Urothelium cell line (cell line): ENCODE measurements around the gene NFKB2.

ENCODE experiments used
- DNase-seq: peaks from one replicate; pipeline ENCODE4 v3.0.0; 2011; ENCODE audit warnings: low spot score, mixed read lengths
- FAIRE-seq: peaks from 2 replicates; lab custom pipeline; 2011; peaks lifted over from hg19 to GRCh38; lab: Jason Lieb, UNC

The NFKB2 gene

GRCh38 chr10:102407425-102408130 is 12.1 kb downstream of the NFKB2 start:
- no peak for DNase-seq
- FAIRE-seq: no peak

GRCh38 chr10:102408131-102408727 is 12.7 kb downstream of the NFKB2 start:
- no peak for DNase-seq
- FAIRE-seq: peak; percentile 92

- FAIRE-seq (peak; percentile 91), DNase-seq (peak; percentile 75)
Observed at GRCh38 chr10:102408728-102409603, 13.5 kb downstream of the NFKB2 start.

GRCh38 chr10:102409604-102410428 is 14.3 kb downstream of the NFKB2 start:
- DNase-seq (no peak), FAIRE-seq (peak; percentile 58)

- DNase-seq (no peak), FAIRE-seq (no peak)
Observed at GRCh38 chr10:102410429-102411073, 15.0 kb downstream of the NFKB2 start.

- FAIRE-seq: peak; percentile 48
Observed at GRCh38 chr10:102411341-102412255, 16.1 kb downstream of the NFKB2 start.

GRCh38 chr10:102412293-102412692 is 16.8 kb downstream of the NFKB2 start:
- FAIRE-seq (no peak), DNase-seq (no peak)

More at GRCh38 chr10:102411341-102412255, 16.1 kb downstream of the NFKB2 start:
- DNase-seq: no peak

- peak; percentile 42 for FAIRE-seq
- no peak for DNase-seq
Observed at GRCh38 chr10:102413053-102413705, 17.7 kb downstream of the NFKB2 start.

GRCh38 chr10:102413806-102414561 is 18.5 kb downstream of the NFKB2 start:
- no peak for DNase-seq
- no peak for FAIRE-seq

GRCh38 chr10:102414749-102415148 is 19.2 kb downstream of the NFKB2 start:
- FAIRE-seq: no peak
- DNase-seq: no peak

- FAIRE-seq (no peak), DNase-seq (no peak)
Observed at GRCh38 chr10:102416283-102416682, 20.8 kb downstream of the NFKB2 start.

GRCh38 chr10:102416695-102417094 is 21.2 kb downstream of the NFKB2 start:
- DNase-seq (no peak), FAIRE-seq (no peak)

GRCh38 chr10:102418622-102419268 is 23.2 kb downstream of the NFKB2 start, which contains the start of gene PSD:
Gene PSD, minus strand, starts transcription at chr10:102418785. Its CDS starts 1,747 bp downstream, at chr10:102417038.
- DNase-seq: no peak
- FAIRE-seq: no peak

- peak; percentile 87 for FAIRE-seq
Observed at GRCh38 chr10:102419269-102420180, 24.0 kb downstream of the NFKB2 start.

GRCh38 chr10:102420181-102420713 is 24.7 kb downstream of the NFKB2 start:
- no peak for DNase-seq
- FAIRE-seq: no peak

More at GRCh38 chr10:102419269-102420180, 24.0 kb downstream of the NFKB2 start:
- peak; percentile 82 for DNase-seq
